ENCODE measurements around the gene GALNT18.

The GALNT18 gene

DNA sequence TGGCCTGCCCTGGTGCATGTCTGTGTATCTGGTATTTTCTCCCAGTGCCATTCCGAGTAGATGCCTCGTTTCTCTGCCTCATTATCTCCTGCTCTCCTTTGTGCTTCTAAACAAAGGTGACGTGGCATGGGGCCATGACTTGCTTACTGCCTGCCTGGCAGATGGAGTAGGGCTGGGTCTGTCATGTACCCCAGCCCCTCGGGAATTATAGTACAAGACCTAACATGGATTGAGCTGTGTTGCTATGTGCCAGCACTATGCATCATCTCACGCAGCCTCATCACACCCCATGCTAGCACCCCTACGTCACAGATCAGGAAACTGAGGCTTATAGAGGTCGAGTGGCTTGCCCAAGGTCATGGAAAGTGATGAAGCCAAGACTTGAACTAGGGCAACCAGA is 88.1 kb downstream of the GALNT18 start:
- DNase-seq (ENCODE audit: low read depth in 3 of 3, low spot score in 1 of 3) = no peak

DNA sequence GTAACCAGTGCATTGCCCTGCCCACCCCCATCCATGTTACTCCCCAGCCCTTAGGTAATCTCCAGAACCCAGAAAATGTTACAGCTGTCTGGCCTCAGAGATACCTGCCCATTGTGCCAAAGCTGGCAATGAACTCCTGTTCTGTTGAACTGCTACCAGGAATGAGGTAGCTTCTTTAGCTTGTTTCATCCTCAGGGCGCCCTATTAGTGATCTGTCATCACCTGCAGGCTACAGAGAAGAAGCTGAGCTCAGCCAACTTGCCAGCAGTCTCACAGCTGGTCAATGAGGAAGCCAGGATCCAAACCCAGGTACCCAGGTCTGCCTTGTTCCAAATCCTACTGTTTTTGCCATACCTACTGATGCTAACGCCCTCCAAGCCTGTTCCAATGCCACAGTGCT is 88.7 kb downstream of the GALNT18 start:
- DNase-seq (ENCODE audit: low read depth in 3 of 3, low spot score in 1 of 3) = no peak

DNA sequence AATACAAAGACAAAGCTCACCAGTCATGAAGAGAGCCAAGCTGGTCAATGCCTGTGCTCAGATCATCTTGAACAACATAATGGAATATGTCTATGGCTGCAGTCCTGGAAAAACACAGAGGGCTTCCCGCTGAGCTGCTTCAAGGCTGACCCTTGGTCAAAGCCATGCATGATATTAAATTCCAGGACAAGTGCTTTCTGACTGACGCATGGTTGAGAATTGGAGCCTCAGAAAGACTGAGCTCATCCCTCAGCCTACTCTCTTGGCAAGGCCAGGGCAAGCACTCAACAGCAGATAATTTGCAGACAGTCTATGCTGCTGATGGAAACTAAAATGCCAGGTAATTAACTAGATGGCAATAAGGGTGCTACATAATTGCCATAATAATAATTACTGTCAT is 89.2 kb downstream of the GALNT18 start:
- no peak for DNase-seq (ENCODE audit: low read depth in 3 of 3, low spot score in 1 of 3)

DNA sequence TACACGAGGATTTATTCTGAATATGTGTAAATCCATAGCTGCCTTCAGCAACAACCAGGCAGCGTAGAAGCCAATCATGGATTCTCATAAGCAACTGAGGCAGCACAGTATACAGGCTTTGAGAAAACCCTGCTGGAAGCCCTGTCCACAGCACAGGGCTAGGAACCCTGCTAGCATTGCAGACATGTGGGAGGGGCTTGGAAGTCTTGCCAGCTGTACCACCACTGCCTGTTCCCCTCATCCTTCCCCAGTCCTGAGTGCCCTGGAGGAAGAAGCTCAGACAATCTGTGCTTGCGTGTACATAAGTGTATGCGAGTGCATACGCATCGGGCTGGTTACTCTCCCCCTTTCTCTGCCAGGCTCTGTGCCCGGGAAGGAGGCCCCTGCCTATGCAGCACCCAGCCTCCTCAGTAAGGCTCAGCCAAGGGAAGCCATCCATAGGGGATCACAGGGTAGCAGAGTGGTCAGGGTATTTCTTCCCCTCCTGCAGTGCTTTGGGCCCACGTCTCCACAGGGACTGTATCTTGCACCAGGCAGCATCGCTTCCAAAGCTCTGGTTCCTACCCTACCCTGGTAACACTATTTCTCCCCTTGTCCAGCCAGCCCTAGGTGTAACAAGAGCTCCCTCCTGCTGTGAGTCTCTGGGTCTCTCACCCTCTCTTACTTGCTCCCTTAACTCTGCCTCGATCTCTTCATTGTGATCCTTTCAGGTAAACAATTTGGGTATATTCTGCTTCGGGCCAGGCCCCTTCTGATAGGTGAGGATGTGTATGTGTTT is 90.5 kb downstream of the GALNT18 start:
- DNase-seq (ENCODE audit: low read depth in 3 of 3, low spot score in 1 of 3) = no peak

DNA sequence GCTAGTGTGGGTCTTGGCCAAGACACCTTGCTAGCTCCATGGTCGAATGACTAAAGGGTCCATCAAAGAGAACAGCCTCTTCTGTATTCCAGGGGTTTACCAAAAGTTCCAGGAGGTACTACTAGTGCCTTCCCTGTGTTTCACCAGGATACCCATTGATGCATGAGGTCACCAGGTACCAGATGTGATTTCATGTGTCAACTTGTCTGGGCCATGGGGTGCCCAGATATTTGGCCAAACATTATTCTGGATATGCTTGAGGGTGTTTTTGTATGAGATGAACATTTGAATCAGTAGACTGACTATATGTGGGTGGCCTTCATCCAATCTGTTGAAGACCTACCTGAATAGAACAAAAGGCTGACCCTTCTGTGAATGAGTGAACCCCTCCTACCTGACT is 92.8 kb downstream of the GALNT18 start:
- DNase-seq (ENCODE audit: low read depth in 3 of 3, low spot score in 1 of 3) = no peak

DNA sequence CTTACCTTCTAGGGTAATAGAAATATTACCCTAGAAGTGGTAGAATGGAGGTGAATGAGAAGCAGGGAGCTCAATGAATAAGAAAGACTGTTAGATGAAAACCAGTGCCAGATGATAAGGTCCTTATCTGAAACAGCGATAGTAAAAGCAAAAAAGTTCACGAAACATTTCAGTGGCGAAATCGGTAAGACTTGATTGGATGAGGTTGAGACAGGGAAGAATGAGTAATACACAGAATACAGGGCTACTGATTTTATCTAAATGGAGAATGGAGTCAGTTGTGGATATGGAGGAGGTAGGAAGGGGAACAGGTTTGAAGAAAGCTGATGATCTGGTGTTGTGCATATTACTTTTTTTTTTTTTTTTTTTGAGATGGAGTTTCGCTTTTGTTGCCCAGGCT is 96.5 kb downstream of the GALNT18 start:
- DNase-seq (ENCODE audit: low read depth in 3 of 3, low spot score in 1 of 3) = no peak

DNA sequence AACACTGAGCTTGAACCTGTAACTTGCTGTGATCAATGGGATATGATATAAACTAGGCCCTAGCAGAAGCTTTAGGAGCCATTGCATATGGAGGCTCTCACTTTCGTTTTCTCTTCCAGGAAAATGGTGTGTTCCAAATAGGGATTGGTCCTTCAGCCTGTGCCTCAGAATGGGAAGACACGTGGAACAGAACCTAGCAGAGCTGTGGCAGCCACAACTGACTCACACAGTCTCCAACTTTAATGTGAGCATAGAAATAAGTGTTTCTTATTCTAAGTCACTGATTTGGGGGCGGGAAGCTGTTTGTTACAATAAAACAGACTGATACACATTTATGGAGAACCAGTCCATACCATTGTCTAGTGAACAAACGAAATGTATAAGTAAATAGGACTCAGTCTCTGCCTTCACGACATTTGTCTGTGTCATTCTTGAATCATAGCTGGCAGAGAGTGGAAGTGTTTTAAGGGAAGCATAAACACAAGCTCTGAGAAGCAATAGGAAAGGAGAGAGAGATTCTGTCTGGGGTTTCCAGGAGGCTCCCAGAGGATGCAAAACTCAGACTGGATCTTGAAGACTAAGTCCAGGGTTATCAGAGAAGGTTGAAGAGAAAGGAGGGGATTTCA is 97.3 kb downstream of the GALNT18 start:
- no peak for DNase-seq (ENCODE audit: low read depth in 3 of 3, low spot score in 1 of 3)

DNA sequence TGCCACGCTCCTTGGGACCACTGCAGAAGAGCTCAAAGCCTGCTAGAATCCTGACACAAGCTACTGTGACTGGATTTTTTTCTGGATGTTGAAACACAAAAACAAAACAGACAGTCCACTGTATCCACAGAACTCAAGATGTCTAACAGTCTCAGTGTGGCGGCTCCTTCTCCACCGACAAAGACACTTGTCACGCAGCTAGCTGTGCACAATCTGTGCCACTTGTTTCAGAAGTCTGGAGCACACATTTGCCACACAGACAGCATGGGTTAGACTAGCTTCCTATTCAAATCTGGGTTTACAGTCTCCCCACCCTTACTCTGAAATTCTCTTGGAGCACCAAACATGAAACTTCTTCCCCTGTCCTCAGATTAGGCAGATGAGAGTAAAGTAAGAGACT is 99.2 kb downstream of the GALNT18 start:
- DNase-seq (ENCODE audit: low read depth in 3 of 3, low spot score in 1 of 3) = no peak

DNA sequence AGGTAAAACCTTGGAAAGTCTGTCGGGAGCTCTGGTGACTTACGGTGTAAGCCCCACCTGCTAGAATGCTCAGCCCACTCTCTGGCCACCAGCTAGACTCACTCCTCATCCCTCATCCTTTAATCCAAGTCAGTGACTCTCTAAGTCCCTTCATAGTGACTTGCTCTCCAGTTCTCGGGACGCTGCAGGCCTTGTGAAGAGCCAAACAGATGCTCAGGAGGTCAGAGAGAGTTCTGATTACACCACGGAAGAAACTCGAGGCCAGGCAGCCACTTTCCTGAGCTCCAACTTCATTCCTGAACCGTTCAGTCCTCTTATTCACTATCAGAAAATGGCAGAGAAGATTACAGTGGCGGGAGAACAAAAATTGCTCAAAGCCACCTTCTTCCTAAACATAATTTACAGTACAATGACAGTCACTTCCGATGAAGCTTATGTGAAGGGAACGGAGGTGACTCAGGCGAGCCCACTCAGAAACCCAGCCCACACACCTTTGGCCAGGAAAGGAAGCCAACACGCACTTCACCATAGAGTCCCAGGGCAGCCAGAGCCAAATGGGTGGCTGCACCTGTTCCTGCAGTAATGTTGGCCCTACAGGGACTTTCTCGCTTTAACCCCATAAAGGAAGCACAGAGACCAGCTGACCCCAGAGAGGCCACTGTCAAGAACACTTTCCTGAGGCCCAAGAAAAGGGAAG is 100.4 kb downstream of the GALNT18 start:
- no peak for DNase-seq (ENCODE audit: low read depth in 3 of 3, low spot score in 1 of 3)

DNA sequence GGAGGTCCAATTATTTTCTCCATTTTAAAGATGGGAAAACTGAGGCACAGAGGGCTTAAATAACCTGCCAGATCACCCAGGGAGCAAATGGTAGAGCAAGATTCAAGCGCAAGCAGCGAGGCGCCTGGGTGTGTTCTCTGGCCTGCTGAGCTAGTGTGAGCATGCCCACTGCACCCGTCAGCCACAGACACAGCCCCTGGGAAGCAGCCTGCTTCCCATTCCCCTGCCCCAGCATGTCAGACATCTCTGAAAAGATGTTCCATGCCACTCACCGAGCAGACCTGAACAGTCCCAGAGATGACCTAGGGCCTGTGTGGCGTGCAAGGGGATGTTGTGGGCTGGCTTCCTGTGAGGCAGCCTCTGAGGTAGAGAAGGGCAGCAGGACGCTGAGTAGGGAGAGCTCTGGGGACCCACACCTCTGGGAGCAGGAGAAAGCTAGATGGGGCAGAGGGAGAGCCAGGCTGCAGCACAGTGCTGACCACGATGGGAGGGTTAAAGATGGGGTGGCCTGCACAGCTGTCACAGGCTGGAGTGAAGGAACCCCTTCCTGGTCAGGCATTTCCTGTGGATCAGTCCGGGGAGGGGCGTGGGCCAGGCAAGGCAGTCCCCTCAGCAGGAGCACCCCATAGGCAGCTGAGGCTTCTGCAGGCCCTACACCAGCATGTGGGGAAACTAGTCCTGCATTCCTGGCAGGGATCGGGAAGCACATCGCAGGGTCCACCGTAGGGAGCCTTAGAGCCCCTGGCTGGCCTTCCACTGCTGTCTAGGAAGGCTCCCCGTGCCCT is 101.4 kb downstream of the GALNT18 start:
- no peak for DNase-seq (ENCODE audit: low read depth in 3 of 3, low spot score in 1 of 3)

DNA sequence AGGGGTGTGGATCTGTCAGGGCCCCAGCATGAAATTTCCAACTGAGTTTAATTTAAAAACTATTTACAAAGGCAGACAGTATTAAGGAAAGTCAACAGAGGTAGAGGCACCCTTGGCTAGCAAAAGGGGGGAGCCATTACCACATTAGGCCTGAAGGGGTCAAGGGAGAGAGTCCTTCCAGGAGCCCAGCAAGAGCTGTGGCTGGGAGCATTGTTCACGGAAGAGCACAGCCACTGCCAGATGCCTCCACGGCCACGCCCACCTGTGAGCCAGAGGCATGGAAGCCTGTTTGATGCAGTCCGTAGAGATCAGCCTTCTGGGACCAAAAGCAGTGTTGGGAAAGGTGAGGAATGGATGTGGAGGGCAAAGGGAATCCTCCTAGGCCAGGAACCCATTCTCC is 102.6 kb downstream of the GALNT18 start:
- DNase-seq (ENCODE audit: low read depth in 3 of 3, low spot score in 1 of 3) = no peak

DNA sequence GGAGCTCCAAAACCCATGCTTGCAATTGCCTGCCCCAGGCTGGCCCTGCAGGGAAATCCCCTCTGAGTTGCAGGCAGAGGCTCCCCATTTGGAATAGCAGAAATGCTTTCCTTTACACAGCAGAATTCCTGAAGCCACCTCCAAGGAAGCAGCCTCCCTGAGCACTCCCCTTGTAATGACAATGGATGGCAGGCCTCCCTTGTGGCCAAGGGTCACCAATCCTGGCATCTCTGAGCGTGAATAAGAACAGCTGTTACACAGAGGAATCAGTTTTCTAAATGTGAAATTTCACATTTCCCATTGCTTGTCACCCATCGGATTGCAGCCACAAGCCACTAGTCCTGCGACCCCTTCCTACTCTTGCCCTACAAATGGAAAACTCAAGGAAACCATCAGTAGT is 107.6 kb downstream of the GALNT18 start:
- DNase-seq (ENCODE audit: low read depth in 3 of 3, low spot score in 1 of 3) = no peak

DNA sequence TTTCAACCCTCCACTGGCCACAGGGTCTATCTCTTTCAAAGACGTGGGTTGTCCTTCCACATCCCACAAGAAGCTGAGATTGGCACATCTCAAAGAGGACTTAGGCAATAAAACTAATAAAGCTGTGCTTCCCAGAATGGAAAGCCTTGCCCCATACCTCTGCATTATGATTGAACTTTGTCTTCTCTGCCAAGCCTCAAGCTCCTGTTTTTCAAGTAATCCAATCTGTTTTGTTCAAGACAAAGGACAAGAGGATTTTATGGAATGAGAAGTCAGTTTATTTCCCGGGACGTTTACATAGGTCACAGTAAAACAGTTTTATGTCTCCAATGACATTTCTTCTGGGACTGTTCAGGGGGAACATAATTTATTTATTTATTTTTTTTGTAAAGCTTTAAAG is 108.4 kb downstream of the GALNT18 start:
- DNase-seq (ENCODE audit: low read depth in 3 of 3, low spot score in 1 of 3) = no peak

DNA sequence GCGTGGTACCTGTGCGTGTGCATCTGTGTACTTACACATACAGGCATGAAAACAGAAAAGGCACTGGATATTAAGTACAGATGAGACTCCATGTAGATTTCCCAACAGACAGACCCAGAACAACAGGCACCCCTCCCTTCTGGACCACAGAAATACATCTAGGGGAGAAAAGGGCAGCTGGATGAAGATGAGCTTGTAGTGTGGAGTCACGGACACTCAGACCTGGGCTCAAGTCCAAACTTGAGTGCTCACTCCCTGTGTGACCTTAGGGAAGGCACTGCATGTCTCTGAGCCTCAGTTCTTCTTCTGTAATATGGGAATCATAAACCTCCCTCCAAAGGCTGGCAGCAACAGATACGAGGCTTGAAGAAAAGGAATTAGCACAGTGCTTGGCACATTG is 108.9 kb downstream of the GALNT18 start:
- DNase-seq (ENCODE audit: low read depth in 3 of 3, low spot score in 1 of 3) = no peak

DNA sequence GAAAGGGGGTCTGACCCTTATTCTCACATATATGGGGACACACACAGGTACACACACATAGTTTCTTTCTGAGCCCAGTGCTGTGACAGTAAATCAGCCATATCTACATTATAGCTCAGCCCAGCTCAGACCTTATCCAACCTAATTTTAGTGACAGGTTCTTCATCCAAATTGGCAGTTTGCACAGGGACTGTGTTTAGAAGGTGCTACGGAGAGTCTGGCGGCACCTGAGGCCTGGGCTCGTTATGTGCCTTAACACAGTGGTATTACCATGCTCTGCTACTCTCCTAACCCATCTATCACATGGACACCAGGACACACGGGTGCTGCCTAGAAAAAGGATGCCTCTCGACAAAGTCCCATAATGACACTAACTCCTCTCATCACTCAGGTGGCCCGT is 109.3 kb downstream of the GALNT18 start:
- no peak for DNase-seq (ENCODE audit: low read depth in 3 of 3, low spot score in 1 of 3)

DNA sequence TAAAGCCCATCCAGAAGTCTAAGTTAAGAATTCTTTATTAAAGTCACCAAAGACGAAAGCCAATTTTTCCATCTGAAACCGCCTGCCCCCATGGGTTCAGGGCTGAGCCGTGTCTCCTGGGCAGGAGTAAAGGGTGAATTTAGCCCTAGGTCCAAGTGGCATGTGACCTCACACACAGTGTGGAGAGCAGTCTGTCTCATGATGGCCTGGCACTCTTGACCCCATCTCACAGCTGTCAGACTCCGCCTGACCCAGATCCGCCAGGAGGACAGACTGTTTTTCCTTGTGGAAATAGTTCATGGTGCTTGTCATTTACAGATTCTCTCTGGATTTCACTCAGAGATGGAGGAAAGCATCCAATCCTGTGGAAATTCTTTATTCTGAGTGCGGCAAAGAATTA is 109.7 kb downstream of the GALNT18 start:
- DNase-seq (ENCODE audit: low read depth in 3 of 3, low spot score in 1 of 3) = no peak

DNA sequence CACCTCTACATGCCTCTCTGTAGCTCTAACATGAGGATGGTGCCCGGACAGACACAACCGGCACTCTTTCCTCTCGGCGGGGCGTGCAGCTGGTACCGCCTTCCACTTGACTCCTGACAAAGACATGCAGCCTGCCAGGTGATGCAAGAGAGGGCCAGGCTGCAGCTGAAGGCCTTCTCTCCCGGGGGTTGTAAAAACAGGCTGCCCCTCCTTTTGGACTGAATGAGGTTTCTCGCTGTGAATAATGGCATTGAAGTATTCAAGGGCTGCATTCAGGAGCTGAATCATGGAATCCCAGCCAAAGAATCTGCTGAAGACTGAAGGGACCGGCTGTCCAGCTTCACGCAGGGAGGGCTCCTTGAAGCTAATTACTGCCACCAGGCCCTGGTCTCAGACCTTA is 110.9 kb downstream of the GALNT18 start:
- DNase-seq (ENCODE audit: low read depth in 3 of 3, low spot score in 1 of 3) = no peak

DNA sequence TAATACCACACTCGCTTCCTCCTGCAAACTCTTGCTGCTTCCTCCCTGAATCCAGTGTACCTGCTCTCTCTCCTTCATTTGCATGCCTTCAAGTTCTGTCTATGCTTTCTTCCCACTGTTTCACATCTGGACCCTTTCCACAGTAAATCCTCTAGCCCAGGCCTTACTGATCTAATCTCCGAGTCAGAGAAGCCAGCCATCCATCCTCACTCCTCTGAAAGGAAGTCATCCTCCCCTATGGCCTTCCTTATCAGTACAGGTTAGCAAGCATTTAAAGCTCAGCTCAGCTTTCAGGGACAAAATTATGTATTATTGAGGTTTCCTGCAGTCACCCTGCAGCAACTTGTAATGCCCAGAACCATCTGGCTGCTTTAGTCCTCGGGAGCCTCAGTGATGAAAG is 116.1 kb downstream of the GALNT18 start:
- DNase-seq (ENCODE audit: low read depth in 3 of 3, low spot score in 1 of 3) = no peak

DNA sequence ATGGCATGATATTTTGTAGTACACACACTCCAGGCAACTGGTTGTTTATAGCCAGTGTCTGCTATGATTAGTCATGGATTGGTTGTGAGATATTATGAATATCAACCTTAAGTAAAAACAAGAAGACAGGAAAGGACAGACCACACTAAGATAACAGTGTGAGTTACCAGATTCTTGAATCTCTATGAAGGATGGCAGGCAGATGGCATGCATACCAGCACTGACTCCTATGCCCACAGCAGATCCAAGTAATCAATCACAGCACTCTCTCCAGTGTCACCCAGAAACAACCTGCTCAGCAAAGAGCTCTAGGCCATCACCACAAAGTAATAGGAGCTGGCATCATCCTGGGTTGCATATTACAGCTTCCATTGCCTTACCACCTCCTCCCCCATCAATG is 116.6 kb downstream of the GALNT18 start:
- no peak for DNase-seq (ENCODE audit: low read depth in 3 of 3, low spot score in 1 of 3)

DNA sequence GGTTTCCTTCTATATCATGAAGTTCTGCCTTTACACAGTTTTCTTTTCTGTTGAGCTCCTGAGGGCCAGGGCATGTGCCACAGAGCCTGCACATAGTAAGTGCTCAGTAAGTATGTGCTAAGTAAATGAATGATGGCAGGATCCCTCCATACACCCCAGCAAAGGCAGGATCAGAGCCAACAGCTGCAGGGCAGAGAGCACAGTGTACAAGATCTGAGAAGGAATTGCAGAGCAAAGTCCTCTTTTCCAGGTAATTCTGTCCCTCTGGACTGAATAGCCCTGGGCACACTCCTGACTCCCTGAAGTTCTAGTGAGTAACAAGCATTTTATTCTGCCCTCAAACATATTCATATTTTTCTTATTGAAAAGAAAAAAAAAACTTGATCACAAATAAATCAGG is 117.7 kb downstream of the GALNT18 start:
- no peak for DNase-seq (ENCODE audit: low read depth in 3 of 3, low spot score in 1 of 3)

DNA sequence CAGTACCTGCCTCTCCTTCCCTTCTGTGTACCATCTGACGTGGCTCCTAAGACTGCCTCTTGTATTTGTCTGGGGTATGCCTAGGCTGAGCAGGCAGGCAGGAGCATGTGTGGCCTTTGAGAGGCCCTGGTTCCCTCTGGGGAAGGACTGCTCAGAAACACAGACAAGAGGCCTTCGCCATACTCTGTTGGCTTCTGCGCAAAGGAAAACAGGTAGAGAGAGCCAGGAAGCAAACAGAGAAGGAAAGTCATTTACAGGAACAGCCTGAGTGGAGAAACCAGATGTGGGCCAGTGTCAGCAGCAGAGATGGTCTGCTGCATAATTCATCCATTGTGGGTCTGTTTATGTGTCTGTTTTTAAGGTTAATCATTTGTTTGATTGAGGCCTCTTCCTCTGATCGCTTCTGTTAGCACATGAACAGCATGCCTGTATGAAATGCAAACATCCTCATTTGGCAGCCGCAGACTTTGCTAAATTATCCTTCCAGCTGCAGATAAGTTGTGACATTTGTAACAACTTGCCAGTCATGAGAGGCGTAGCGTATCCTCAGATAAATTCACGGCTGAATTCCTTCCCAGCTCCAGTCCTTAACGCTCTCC is 119.4 kb downstream of the GALNT18 start:
- DNase-seq (ENCODE audit: low read depth in 3 of 3, low spot score in 1 of 3) = no peak

All from stimulated activated CD4-positive, alpha-beta T cell treated with anti-CD3 and anti-CD28 coated beads, TNF-alpha, amount 100 ng/mL, for 1 hour (primary cell).